ENCODE measurements around the gene SPATA6L. TPM values are rescaled to one million over a fixed set of nuclear protein-coding genes. Genes with fewer than 3 reads are reported as not detected.

The SPATA6L gene
- total and polyA plus RNA-seq, 2 of the 13 experiments (the other 11 are each of a cell fraction or from before 2014, with no cell fraction given): 1.1 to 1.9 TPM

DNA sequence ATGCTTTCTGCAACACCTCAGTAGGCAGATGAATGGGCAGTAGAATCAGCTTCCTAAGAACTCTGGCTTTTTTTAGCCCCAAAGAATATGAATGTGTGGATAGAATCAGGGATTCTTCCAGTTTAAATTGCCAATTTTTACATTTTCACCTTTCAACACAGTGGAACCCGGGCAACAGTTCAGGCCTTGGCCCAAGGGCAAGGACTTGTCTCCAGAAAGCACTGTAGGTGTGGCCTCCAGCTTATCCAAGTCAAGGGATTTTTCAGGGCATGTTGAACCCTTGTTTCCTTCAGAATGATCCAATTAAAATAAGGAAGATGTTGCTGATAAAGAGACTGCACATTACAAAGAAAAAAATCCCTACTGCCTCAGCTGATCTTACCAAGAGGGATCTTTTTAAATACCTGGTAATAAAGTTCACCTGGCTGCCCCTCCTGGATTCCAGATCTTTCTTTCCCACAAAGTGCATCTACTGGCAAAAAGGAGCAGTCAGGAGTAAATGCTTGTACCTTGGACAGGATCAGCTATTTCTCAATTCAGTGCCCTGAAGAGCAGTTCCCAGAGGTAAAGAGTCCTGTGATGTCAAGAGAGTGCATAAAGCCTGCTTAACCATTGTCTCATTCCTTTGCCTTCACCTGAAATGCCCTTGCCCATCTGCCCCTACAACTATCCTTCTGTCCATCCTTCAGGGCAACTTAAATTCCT, 84.3 kb downstream of the SPATA6L start (continued):
- TF ChIP-seq, protein P1, sequence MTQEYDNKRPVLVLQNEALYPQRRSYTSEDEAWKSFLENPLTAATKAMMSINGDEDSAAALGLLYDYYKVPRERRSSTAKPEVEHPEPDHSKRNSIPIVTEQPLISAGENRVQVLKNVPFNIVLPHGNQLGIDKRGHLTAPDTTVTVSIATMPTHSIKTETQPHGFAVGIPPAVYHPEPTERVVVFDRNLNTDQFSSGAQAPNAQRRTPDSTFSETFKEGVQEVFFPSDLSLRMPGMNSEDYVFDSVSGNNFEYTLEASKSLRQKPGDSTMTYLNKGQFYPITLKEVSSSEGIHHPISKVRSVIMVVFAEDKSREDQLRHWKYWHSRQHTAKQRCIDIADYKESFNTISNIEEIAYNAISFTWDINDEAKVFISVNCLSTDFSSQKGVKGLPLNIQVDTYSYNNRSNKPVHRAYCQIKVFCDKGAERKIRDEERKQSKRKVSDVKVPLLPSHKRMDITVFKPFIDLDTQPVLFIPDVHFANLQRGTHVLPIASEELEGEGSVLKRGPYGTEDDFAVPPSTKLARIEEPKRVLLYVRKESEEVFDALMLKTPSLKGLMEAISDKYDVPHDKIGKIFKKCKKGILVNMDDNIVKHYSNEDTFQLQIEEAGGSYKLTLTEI (CRISPR knock-in tag; conservative IDR thresholded peaks at IDR 0.05): no peak
- TF ChIP-seq, protein P2, sequence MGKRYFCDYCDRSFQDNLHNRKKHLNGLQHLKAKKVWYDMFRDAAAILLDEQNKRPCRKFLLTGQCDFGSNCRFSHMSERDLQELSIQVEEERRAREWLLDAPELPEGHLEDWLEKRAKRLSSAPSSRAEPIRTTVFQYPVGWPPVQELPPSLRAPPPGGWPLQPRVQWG (CRISPR knock-in tag; IDR thresholded peaks at IDR 0.05; ENCODE audit: borderline replicate concordance, low read depth): no peak
- TF ChIP-seq, protein P3, sequence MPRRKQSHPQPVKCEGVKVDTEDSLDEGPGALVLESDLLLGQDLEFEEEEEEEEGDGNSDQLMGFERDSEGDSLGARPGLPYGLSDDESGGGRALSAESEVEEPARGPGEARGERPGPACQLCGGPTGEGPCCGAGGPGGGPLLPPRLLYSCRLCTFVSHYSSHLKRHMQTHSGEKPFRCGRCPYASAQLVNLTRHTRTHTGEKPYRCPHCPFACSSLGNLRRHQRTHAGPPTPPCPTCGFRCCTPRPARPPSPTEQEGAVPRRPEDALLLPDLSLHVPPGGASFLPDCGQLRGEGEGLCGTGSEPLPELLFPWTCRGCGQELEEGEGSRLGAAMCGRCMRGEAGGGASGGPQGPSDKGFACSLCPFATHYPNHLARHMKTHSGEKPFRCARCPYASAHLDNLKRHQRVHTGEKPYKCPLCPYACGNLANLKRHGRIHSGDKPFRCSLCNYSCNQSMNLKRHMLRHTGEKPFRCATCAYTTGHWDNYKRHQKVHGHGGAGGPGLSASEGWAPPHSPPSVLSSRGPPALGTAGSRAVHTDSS (CRISPR knock-in tag; conservative IDR thresholded peaks at IDR 0.05): no peak
- TF ChIP-seq, protein P4, sequence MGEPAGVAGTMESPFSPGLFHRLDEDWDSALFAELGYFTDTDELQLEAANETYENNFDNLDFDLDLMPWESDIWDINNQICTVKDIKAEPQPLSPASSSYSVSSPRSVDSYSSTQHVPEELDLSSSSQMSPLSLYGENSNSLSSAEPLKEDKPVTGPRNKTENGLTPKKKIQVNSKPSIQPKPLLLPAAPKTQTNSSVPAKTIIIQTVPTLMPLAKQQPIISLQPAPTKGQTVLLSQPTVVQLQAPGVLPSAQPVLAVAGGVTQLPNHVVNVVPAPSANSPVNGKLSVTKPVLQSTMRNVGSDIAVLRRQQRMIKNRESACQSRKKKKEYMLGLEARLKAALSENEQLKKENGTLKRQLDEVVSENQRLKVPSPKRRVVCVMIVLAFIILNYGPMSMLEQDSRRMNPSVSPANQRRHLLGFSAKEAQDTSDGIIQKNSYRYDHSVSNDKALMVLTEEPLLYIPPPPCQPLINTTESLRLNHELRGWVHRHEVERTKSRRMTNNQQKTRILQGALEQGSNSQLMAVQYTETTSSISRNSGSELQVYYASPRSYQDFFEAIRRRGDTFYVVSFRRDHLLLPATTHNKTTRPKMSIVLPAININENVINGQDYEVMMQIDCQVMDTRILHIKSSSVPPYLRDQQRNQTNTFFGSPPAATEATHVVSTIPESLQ (CRISPR knock-in tag; conservative IDR thresholded peaks at IDR 0.05): no peak
- TF ChIP-seq RBAK (CRISPR knock-in tag; IDR thresholded peaks at IDR 0.05): no peak
- no peak for TF ChIP-seq ZSCAN20 (CRISPR knock-in tag; IDR thresholded peaks at IDR 0.05; ENCODE audit: borderline replicate concordance)
- no peak for TF ChIP-seq ZNF75D (CRISPR knock-in tag; IDR thresholded peaks at IDR 0.05; ENCODE audit: borderline replicate concordance)
- TF ChIP-seq, protein P5, sequence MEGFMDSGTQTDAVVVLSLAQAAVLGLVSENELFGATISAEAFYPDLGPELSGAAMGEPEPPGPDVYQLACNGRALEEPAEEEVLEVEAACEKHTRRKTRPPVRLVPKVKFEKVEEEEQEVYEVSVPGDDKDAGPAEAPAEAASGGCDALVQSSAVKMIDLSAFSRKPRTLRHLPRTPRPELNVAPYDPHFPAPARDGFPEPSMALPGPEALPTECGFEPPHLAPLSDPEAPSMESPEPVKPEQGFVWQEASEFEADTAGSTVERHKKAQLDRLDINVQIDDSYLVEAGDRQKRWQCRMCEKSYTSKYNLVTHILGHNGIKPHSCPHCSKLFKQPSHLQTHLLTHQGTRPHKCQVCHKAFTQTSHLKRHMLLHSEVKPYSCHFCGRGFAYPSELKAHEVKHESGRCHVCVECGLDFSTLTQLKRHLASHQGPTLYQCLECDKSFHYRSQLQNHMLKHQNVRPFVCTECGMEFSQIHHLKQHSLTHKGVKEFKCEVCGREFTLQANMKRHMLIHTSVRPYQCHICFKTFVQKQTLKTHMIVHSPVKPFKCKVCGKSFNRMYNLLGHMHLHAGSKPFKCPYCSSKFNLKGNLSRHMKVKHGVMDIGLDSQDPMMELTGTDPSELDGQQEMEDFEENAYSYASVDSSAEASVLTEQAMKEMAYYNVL (CRISPR knock-in tag; IDR thresholded peaks at IDR 0.05; ENCODE audit: borderline replicate concordance): no peak
- TF ChIP-seq, protein P6, sequence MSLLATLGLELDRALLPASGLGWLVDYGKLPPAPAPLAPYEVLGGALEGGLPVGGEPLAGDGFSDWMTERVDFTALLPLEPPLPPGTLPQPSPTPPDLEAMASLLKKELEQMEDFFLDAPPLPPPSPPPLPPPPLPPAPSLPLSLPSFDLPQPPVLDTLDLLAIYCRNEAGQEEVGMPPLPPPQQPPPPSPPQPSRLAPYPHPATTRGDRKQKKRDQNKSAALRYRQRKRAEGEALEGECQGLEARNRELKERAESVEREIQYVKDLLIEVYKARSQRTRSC (CRISPR knock-in tag; IDR thresholded peaks at IDR 0.05; ENCODE audit: low read depth): no peak

Data from HepG2 (cell line).